GM12801 (cell line): ENCODE data around the gene MPZL3.

Experiments
- CTCF ChIP-seq: IDR thresholded peaks from one replicate; pipeline ENCODE4 v1.5.1; 2011; ENCODE audit warnings: control low read depth; ENCODE audit not compliant: insufficient read length; ENCODE audit errors: extremely low read depth

Gene MPZL3

GRCh38 chr11:118247041-118247440, 5.1 kb downstream of the MPZL3 start:
- TF ChIP-seq CTCF, result no peak

- TF ChIP-seq CTCF, result no peak
Measured at GRCh38 chr11:118245936-118246562, 6.1 kb downstream of the MPZL3 start.

- TF ChIP-seq CTCF, result no peak
Measured at GRCh38 chr11:118243993-118244762, 8.0 kb downstream of the MPZL3 start.

GRCh38 chr11:118243161-118243560, 9.0 kb downstream of the MPZL3 start:
- TF ChIP-seq CTCF, result no peak

- TF ChIP-seq CTCF, result no peak
Measured at GRCh38 chr11:118241764-118242098, 10.4 kb downstream of the MPZL3 start.

- TF ChIP-seq CTCF, result no peak
Measured at GRCh38 chr11:118240999-118241763, 11.0 kb downstream of the MPZL3 start.

- TF ChIP-seq CTCF, result no peak
Measured at GRCh38 chr11:118239509-118240205, 12.5 kb downstream of the MPZL3 start.
